Neural cell (in vitro differentiated cells): ENCODE data around the gene SERGEF. TPM values are rescaled to one million over a fixed set of nuclear protein-coding genes. Genes with fewer than 3 reads are reported as not detected.
A peak's percentile ranks its signal among the peaks of the same experiment; 100 is the strongest.

Source experiments
- H2AFZ ChIP-seq: fragments of 200-600, 300-800 bp; sonication (generic), shearing (Covaris generic); 2 replicates; pipeline ENCODE4 v1.6.0; 2014; ENCODE audit warnings: low read depth, mild to moderate bottlenecking, antibody characterized with exemption, low read length, moderate library complexity
- H3F3A ChIP-seq: fragments of 200-600 bp; shearing (Covaris generic); 2 replicates; pipeline ENCODE4 v1.6.1; 2016; ENCODE audit warnings: mild to moderate bottlenecking, moderate library complexity, mixed read lengths, antibody characterized with exemption, low read length; ENCODE audit not compliant: insufficient read depth, poor library complexity, severe bottlenecking
- H3K27ac ChIP-seq: fragments of 200-600, 300-800 bp; sonication (generic), shearing (Covaris generic); 2 replicates; pipeline ENCODE4 v1.5.1; 2014; ENCODE audit warnings: mild to moderate bottlenecking, low read length, moderate library complexity
- H3K27me3 ChIP-seq: fragments of 300-800, 200-600 bp; sonication (generic), shearing (Covaris generic); 2 replicates; pipeline ENCODE4 v1.6.0; 2014; ENCODE audit warnings: mild to moderate bottlenecking, low read depth, low read length, moderate library complexity; ENCODE audit not compliant: insufficient read depth
- H3K36me3 ChIP-seq: fragments of 300-800, 200-600 bp; sonication (generic), shearing (Covaris generic); 2 replicates; pipeline ENCODE4 v1.5.1; 2014; ENCODE audit warnings: mild to moderate bottlenecking, antibody characterized with exemption, low read length, moderate library complexity; ENCODE audit not compliant: insufficient read depth
- H3K4me2 ChIP-seq: fragments of 300-800, 200-600 bp; sonication (generic), shearing (Covaris generic); 2 replicates; pipeline ENCODE4 v1.6.0; 2014; ENCODE audit warnings: mild to moderate bottlenecking, low read length
- H3K4me3 ChIP-seq: fragments of 300-800, 200-600 bp; sonication (generic), shearing (Covaris generic); 2 replicates; pipeline ENCODE4 v1.5.1; 2014; ENCODE audit warnings: mild to moderate bottlenecking, low read length, moderate library complexity
- H3K79me2 ChIP-seq: fragments of 200-600 bp; shearing (Covaris generic); replicated peaks from 2 replicates; pipeline ENCODE4 v1.6.0; 2014; ENCODE audit warnings: mild to moderate bottlenecking, low read length, moderate library complexity; ENCODE audit not compliant: insufficient read depth
- H3K9ac ChIP-seq: fragments of 300-800, 200-600 bp; sonication (generic), shearing (Covaris generic); 2 replicates; pipeline ENCODE4 v1.6.1; 2016; ENCODE audit warnings: mild to moderate bottlenecking, low read length, mixed read lengths
- H3K9me2 ChIP-seq: fragments of 200-600 bp; shearing (Covaris generic); 2 replicates; pipeline ENCODE4 v1.6.1; 2016; ENCODE audit warnings: mild to moderate bottlenecking, low read length, mixed read lengths; ENCODE audit not compliant: insufficient read depth
- H3K9me3 ChIP-seq: fragments of 200-600, 300-800 bp; sonication (generic), shearing (Covaris generic); 2 replicates; pipeline ENCODE4 v1.6.1; 2016; ENCODE audit warnings: mild to moderate bottlenecking, mixed run types, low read length, moderate library complexity, mixed read lengths
- H4K20me1 ChIP-seq: fragments of 200-600 bp; shearing (Covaris generic); 2 replicates; pipeline ENCODE4 v1.6.1; 2016; ENCODE audit warnings: mild to moderate bottlenecking, mixed run types; ENCODE audit not compliant: insufficient read depth
- EP300 ChIP-seq: fragments of 450-650 bp; conservative IDR thresholded peaks from 2 replicates; pipeline ENCODE4 v1.6.1; 2014; ENCODE audit warnings: antibody characterized with exemption, mild to moderate bottlenecking, moderate library complexity; ENCODE audit not compliant: poor library complexity, severe bottlenecking
- EZH2 ChIP-seq: fragments of 200-600, 300-800 bp; shearing (Covaris generic), sonication (generic); IDR thresholded peaks from 2 replicates; pipeline ENCODE4 v1.6.1; 2014; ENCODE audit warnings: antibody characterized with exemption, low read length, borderline replicate concordance, mild to moderate bottlenecking; ENCODE audit not compliant: insufficient read depth, poor library complexity, severe bottlenecking
- MXI1 ChIP-seq: fragments of 450-650 bp; conservative IDR thresholded peaks from 2 replicates; pipeline ENCODE4 v1.6.1; 2014; ENCODE audit warnings: antibody characterized with exemption, mild to moderate bottlenecking; ENCODE audit not compliant: poor library complexity, severe bottlenecking
- POLR2AphosphoS5 ChIP-seq: IDR thresholded peaks from 2 replicates; pipeline ENCODE4 v1.6.1; 2012
- RAD21 ChIP-seq: fragments of 450-650 bp; conservative IDR thresholded peaks from 2 replicates; pipeline ENCODE4 v1.6.1; 2014; ENCODE audit warnings: antibody characterized with exemption, mild to moderate bottlenecking, moderate library complexity
- SMC3 ChIP-seq: fragments of 450-650 bp; conservative IDR thresholded peaks from 2 replicates; pipeline ENCODE4 v1.6.1; 2014; ENCODE audit warnings: antibody characterized with exemption, mild to moderate bottlenecking, moderate library complexity; ENCODE audit not compliant: poor library complexity
- TAF1 ChIP-seq: IDR thresholded peaks from 2 replicates; pipeline ENCODE4 v1.6.1; 2012; ENCODE audit warnings: low read depth
- polyA plus RNA-seq: library from polyadenylated mRNA; depleted of rRNA; stranded (reverse); fragments of >200 nt; gene quantifications from 2 replicates; pipeline ENCODE4 v1.2.3, GENCODE V29; 2014
- TF ChIP-seq, protein P1 (sequence below): fragments of 450-650 bp; IDR thresholded peaks from 2 replicates; pipeline ENCODE4 v1.5.1; 2014; ENCODE audit warnings: antibody characterized with exemption, mild to moderate bottlenecking, moderate library complexity; ENCODE audit not compliant: poor library complexity, severe bottlenecking
- TF ChIP-seq, protein P2 (sequence below): IDR thresholded peaks from 2 replicates; pipeline ENCODE4 v1.6.1; 2012; ENCODE audit warnings: borderline replicate concordance

SERGEF gene
- polyA plus RNA-seq, 1 donor from 2014 or later: 49.6 TPM

DNA sequence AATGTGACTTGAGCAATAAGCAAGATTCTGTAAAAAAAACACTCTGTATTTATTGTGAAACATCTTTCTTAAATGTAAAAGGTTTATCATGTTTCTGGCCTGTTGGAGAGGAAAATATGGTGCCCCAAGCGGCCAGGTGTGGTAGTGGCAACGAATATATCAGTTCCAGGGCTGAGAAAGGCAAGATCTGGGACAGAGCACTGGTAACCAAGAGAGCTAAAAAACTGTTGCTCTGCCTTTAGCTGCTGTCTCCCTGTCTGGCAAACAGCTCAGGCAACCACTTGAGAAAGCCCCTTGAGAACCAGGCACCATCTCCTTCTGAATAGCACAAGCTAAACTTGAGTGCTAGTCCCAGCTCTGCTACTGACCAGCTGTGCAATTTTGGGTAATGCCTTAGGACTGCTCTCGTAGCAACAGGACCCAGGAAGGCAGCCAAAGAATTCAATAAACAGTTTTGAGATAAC is 148.3 kb downstream of the SERGEF start:
- TF ChIP-seq RAD21 (peak; percentile 13), EZH2 (no peak)
- TF ChIP-seq, protein P1, sequence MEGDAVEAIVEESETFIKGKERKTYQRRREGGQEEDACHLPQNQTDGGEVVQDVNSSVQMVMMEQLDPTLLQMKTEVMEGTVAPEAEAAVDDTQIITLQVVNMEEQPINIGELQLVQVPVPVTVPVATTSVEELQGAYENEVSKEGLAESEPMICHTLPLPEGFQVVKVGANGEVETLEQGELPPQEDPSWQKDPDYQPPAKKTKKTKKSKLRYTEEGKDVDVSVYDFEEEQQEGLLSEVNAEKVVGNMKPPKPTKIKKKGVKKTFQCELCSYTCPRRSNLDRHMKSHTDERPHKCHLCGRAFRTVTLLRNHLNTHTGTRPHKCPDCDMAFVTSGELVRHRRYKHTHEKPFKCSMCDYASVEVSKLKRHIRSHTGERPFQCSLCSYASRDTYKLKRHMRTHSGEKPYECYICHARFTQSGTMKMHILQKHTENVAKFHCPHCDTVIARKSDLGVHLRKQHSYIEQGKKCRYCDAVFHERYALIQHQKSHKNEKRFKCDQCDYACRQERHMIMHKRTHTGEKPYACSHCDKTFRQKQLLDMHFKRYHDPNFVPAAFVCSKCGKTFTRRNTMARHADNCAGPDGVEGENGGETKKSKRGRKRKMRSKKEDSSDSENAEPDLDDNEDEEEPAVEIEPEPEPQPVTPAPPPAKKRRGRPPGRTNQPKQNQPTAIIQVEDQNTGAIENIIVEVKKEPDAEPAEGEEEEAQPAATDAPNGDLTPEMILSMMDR: peak; percentile 63
- Histone ChIP-seq H3K9me3 (no peaks in the 10 kb centered on the region), H3K27me3 (no peaks in the 10 kb centered on the region), H3F3A (no peaks in the 10 kb centered on the region), H3K9ac (no peak overlapping the region), H2AFZ (no peak overlapping the region), H3K4me2 (no peak overlapping the region), H4K20me1 (no peaks in the 10 kb centered on the region), H3K4me3 (no peak overlapping the region), H3K36me3 (no peaks in the 10 kb centered on the region), H3K9me2 (no peaks in the 10 kb centered on the region), H3K27ac (no peak overlapping the region), H3K79me2 (no peaks in the 10 kb centered on the region)

- Histone ChIP-seq H3F3A (no peaks in the 10 kb centered on the region), H3K27ac (no peak overlapping the region), H3K27me3 (no peaks in the 10 kb centered on the region), H4K20me1 (no peaks in the 10 kb centered on the region), H3K9me3 (no peaks in the 10 kb centered on the region), H3K79me2 (no peaks in the 10 kb centered on the region), H2AFZ (no peak overlapping the region), H3K4me3 (no peak overlapping the region), H3K36me3 (no peaks in the 10 kb centered on the region), H3K9me2 (no peaks in the 10 kb centered on the region), H3K9ac (no peak overlapping the region), H3K4me2 (no peak overlapping the region)
- TF ChIP-seq EZH2: no peak
- no peak for TF ChIP-seq MXI1
- no peak for TF ChIP-seq SMC3
- TF ChIP-seq RAD21: no peak
- no peak for TF ChIP-seq POLR2AphosphoS5
- no peak for TF ChIP-seq EP300
- no peak for TF ChIP-seq TAF1
- TF ChIP-seq, protein P2, sequence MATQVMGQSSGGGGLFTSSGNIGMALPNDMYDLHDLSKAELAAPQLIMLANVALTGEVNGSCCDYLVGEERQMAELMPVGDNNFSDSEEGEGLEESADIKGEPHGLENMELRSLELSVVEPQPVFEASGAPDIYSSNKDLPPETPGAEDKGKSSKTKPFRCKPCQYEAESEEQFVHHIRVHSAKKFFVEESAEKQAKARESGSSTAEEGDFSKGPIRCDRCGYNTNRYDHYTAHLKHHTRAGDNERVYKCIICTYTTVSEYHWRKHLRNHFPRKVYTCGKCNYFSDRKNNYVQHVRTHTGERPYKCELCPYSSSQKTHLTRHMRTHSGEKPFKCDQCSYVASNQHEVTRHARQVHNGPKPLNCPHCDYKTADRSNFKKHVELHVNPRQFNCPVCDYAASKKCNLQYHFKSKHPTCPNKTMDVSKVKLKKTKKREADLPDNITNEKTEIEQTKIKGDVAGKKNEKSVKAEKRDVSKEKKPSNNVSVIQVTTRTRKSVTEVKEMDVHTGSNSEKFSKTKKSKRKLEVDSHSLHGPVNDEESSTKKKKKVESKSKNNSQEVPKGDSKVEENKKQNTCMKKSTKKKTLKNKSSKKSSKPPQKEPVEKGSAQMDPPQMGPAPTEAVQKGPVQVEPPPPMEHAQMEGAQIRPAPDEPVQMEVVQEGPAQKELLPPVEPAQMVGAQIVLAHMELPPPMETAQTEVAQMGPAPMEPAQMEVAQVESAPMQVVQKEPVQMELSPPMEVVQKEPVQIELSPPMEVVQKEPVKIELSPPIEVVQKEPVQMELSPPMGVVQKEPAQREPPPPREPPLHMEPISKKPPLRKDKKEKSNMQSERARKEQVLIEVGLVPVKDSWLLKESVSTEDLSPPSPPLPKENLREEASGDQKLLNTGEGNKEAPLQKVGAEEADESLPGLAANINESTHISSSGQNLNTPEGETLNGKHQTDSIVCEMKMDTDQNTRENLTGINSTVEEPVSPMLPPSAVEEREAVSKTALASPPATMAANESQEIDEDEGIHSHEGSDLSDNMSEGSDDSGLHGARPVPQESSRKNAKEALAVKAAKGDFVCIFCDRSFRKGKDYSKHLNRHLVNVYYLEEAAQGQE: no peak
- TF ChIP-seq, protein P1: no peak
These were observed 151.7 kb downstream of the SERGEF start for GRCh38 chr11:17861036-17861755.
